ENCODE results near the gene XAB2.

Gene XAB2

DNA sequence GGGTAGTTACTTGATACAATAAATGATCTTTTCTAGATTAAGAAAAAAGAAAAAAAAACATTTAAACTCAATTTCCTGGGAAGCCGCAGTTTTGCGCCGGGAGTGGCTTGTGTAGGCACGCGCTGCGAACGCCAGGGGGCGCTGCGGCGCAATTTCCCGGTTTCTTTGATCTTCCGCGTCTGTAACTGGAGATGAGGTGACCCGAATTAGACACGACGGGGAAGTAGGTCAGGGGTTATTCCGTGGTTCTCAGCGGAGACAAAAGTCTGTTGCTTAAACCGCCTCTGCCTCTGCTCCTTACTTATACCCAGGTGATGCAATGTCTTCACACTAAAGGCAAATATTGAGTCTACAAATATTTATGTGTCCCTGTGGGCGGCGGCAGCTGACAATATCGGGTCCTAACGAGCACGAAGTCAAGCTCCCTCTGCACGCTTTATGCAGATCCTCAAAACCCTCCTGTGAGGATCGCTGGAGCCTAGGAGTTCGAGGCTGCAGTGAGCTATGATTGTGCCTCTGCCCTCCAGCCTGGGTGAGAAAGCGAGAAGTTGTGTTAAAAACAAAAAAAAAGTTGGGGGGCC is 22.8 kb upstream of the XAB2 start:
- peaks cover 8% of the 10 kb centered on the region; the same call in 1 of the 2 replicates for H3K36me3 ChIP-seq (ENCODE audit: insufficient read depth, low read length)
- H3K9ac ChIP-seq (ENCODE audit: low read length), result no peak overlapping the region; the same call in 1 of the 2 replicates
- H3K27ac ChIP-seq (ENCODE audit: low read depth, low read length, poor library complexity, severe bottlenecking), result no peak overlapping the region
- TF ChIP-seq, protein P1, sequence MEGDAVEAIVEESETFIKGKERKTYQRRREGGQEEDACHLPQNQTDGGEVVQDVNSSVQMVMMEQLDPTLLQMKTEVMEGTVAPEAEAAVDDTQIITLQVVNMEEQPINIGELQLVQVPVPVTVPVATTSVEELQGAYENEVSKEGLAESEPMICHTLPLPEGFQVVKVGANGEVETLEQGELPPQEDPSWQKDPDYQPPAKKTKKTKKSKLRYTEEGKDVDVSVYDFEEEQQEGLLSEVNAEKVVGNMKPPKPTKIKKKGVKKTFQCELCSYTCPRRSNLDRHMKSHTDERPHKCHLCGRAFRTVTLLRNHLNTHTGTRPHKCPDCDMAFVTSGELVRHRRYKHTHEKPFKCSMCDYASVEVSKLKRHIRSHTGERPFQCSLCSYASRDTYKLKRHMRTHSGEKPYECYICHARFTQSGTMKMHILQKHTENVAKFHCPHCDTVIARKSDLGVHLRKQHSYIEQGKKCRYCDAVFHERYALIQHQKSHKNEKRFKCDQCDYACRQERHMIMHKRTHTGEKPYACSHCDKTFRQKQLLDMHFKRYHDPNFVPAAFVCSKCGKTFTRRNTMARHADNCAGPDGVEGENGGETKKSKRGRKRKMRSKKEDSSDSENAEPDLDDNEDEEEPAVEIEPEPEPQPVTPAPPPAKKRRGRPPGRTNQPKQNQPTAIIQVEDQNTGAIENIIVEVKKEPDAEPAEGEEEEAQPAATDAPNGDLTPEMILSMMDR (IDR thresholded peaks at IDR 0.05; ENCODE audit: low read length), result peak; percentile 96
- no peak for TF ChIP-seq EZH2 (IDR thresholded peaks at IDR 0.05; ENCODE audit: borderline replicate concordance, low read length)
- no peaks in the 10 kb centered on the region for H3K9me3 ChIP-seq (ENCODE audit: low read length)
- H3K4me2 ChIP-seq (ENCODE audit: low read length), result peak overlapping the region; percentile 92
- no peaks in the 10 kb centered on the region for H3F3A ChIP-seq (ENCODE audit: insufficient read depth, low read length)
- no peaks in the 10 kb centered on the region for H3K79me2 ChIP-seq (ENCODE audit: insufficient read depth, low read length)
- no peaks in the 10 kb centered on the region for H4K20me1 ChIP-seq (ENCODE audit: insufficient read depth, low read length)
- peak overlapping the region; percentile 47 for H3K4me3 ChIP-seq (ENCODE audit: low read depth, low read length, poor library complexity, severe bottlenecking)
- H2AFZ ChIP-seq (ENCODE audit: low read length), result peak overlapping the region; percentile 88; the same call in 1 of the 2 replicates
- no peaks in the 10 kb centered on the region for H3K9me2 ChIP-seq (ENCODE audit: low read depth, low read length)
- H3K4me1 ChIP-seq (ENCODE audit: insufficient read depth, low read length, severe bottlenecking), result peaks cover 5% of the 10 kb centered on the region
- H3K27me3 ChIP-seq (ENCODE audit: insufficient read depth, low read length), result 0 out of 2 replicates have a peak, but pooled peaks cover 6% of the 10 kb centered on the region

DNA sequence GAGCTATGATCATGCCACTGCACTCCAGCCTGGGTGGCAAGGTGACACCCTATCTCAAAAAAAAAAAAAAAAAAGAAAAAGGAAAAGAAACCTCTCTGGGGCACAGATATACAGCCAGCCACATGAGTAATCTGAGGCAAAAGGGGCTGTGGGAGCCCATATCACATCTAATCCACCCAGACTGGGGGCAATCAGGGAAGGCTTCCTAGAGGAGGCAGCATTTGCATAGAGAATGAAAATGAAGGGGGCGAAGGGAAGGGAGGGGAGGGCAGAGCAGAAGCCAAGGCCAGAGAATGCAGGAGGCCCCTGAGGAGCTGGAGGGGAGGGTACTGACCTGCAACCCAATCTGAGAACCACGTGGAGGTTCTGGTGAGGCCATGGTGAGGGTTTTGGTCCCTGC is 20.8 kb upstream of the XAB2 start:
- Histone ChIP-seq H3K9me3 (ENCODE audit: low read length) (no peaks in the 10 kb centered on the region), H3K9ac (ENCODE audit: low read length) (no peak overlapping the region)

DNA sequence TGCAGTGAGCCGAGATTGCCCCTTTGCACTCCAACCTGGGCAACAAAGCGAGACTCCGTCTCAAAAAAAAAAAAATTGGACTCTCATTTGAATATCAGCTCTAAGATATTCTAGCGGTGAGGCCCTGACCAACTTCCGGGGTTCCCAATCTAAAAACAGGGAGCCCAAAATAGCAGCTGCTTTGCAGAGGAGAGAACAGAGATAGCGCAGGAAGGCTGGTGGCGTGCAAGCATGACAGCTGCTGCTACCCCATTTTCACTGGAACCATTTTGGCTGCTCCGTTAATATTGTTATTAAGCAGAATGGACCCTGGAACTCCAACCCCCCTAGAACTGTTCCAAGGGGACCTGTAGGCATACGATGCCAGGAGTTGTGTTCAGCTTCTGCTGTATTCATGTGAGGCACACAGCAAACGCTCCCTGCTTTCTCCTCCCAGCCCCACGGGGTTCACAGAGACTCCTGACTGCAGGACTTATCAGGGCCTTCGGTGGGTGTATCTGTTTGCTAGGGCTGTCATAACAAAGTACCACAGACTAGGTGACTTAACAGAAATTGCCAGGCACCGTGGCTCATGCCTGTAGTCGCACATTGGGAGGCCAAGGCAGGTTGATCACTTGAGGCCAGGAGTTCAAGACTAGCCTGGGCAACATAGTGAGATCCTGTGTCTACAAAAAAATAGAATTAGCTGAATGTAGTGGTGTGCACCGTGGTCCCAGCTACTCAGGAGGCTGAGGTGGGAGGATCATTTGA is 19.1 kb upstream of the XAB2 start:
- no peak overlapping the region for H3K9ac ChIP-seq (ENCODE audit: low read length)
- no peaks in the 10 kb centered on the region for H3F3A ChIP-seq (ENCODE audit: insufficient read depth, low read length)
- no peaks in the 10 kb centered on the region for H3K9me2 ChIP-seq (ENCODE audit: low read depth, low read length)
- no peaks in the 10 kb centered on the region for H4K20me1 ChIP-seq (ENCODE audit: insufficient read depth, low read length)
- no peaks in the 10 kb centered on the region for H3K79me2 ChIP-seq (ENCODE audit: insufficient read depth, low read length)
- peaks cover 26% of the 10 kb centered on the region for H3K36me3 ChIP-seq (ENCODE audit: insufficient read depth, low read length)
- H3K27me3 ChIP-seq (ENCODE audit: insufficient read depth, low read length), result 0 out of 2 replicates have a peak, but pooled peaks cover 6% of the 10 kb centered on the region
- no peak for TF ChIP-seq EZH2 (IDR thresholded peaks at IDR 0.05; ENCODE audit: borderline replicate concordance, low read length)
- H2AFZ ChIP-seq (ENCODE audit: low read length), result no peak overlapping the region
- no peak overlapping the region for H3K4me2 ChIP-seq (ENCODE audit: low read length)
- no peaks in the 10 kb centered on the region for H3K9me3 ChIP-seq (ENCODE audit: low read length)
- H3K4me1 ChIP-seq (ENCODE audit: insufficient read depth, low read length, severe bottlenecking), result peaks cover 5% of the 10 kb centered on the region
- H3K27ac ChIP-seq (ENCODE audit: low read depth, low read length, poor library complexity, severe bottlenecking), result no peak overlapping the region
- H3K4me3 ChIP-seq (ENCODE audit: low read depth, low read length, poor library complexity, severe bottlenecking), result no peak overlapping the region

More for the DNA sequence above, 20.8 kb upstream of the XAB2 start:
- Histone ChIP-seq H3K36me3 (ENCODE audit: insufficient read depth, low read length) (peaks cover 17% of the 10 kb centered on the region), H3K4me1 (ENCODE audit: insufficient read depth, low read length, severe bottlenecking) (peaks cover 5% of the 10 kb centered on the region), H4K20me1 (ENCODE audit: insufficient read depth, low read length) (no peaks in the 10 kb centered on the region), H3K79me2 (ENCODE audit: insufficient read depth, low read length) (no peaks in the 10 kb centered on the region), H3K9me2 (ENCODE audit: low read depth, low read length) (no peaks in the 10 kb centered on the region), H3F3A (ENCODE audit: insufficient read depth, low read length) (no peaks in the 10 kb centered on the region), H3K4me3 (ENCODE audit: low read depth, low read length, poor library complexity, severe bottlenecking) (no peak overlapping the region), H3K27ac (ENCODE audit: low read depth, low read length, poor library complexity, severe bottlenecking) (no peak overlapping the region), H2AFZ (ENCODE audit: low read length) (no peak overlapping the region), H3K4me2 (ENCODE audit: low read length) (no peak overlapping the region), H3K27me3 (ENCODE audit: insufficient read depth, low read length) (0 out of 2 replicates have a peak, but pooled peaks cover 6% of the 10 kb centered on the region)
- TF ChIP-seq EZH2 (IDR thresholded peaks at IDR 0.05; ENCODE audit: borderline replicate concordance, low read length), result no peak
- TF ChIP-seq, protein P1 (IDR thresholded peaks at IDR 0.05; ENCODE audit: low read length), result no peak
